Renal pelvis (tissue), 4 donors: Measurements from ENCODE around the gene SLC38A10. TPM values are rescaled to one million over a fixed set of nuclear protein-coding genes. Genes with fewer than 3 reads are reported as not detected.

ENCODE experiments used
- DNase-seq: peaks from one replicate; pipeline ENCODE4 v3.0.0-alpha.2; 2013
- polyA plus RNA-seq, 3 donors: library from polyadenylated mRNA; unstranded; fragments of 120-200 nt; gene quantifications; one replicate each; pipeline ENCODE4 v1.2.1, GENCODE V29; 2013; ENCODE audit not compliant: insufficient read length in 3 of 3

The SLC38A10 gene
- polyA plus RNA-seq, 3 donors, result 66.8 to 82.5 (median 71.3) TPM

- no peak for DNase-seq
Observed at GRCh38 chr17:81243333-81243664, 51.8 kb downstream of the SLC38A10 start.

- no peak for DNase-seq
Observed at GRCh38 chr17:81242421-81243332, 52.4 kb downstream of the SLC38A10 start.

GRCh38 chr17:81241648-81242420, 53.3 kb downstream of the SLC38A10 start:
- DNase-seq, result no peak

DNA sequence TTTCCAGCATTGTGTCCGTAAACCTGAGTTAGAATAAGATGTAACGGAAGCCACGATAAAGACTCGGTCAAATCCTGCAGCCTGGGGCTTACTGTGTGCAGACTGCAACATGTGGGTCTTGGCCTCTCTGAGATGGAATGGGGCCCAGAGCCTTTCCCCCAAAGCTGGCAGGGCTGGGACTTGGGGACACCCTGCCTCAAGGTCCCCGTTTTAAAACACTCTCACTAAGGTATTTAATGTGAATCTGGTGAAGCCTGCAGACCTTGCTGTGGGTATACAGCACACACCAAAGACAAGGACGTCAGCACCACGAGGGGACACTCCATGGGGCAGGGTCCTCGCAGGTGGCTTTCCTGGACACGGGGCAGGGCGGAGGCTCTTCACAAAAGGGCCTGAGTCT, 53.9 kb downstream of the SLC38A10 start:
- DNase-seq, result no peak

DNA sequence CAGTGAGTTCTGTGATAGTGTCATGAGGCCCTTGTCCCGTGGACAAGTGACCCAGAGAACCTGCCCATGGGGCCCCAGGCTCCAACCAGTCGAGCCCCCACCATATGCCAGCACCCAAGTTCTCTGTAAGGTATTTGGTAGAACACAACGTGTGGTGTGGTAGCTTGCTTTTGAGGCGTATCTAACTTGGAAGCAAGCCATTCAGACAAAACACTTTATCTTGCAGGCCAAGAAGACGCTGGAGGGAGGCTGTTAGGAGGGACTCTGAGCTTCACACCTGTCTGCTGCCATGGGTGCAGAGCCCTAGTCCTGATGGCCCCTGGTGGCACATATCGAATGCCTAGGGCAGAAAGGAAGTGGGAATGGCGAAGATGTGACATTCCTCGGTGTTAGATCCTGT, 54.3 kb downstream of the SLC38A10 start:
- no peak for DNase-seq

DNA sequence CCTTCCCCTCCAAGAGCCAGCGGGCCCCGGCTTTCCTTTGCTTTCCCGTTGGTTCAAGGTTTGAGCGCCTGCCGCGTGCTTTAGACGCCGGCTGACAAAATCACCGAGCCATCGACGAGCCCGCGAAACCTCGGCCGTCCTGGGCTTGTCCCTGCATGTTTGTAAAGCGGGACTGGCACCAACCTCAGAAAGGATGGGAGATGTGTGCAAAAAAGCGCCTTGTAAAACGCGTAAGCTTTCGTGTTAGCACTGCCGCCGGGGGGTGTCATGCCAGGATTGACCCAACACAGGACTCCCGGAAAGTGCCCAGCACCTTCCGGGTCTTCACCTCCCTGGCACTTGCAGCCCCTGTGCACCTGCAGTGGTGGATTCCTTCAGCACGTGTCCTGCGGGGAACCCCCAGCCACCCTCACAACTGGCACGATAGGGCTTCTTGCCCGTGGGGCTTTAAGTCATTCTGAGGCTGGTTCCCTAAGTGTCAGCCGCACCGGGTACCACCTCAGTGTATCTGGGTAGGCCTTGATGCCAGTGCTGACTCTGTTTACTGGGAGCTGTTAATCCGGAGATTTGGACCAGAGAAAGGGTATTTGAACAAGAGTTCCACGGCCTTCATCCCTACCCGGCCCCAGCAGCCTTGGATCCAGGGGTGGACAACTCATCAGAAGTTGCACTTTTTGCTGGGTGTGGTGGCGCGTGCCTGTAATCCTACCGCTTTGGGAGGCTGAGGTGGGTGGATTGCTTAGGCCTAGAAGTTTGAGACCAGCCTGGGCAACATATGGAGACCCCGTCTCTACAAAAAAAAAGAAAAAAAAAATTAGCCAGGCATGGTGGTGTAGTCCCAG, 55.2 kb downstream of the SLC38A10 start:
- DNase-seq, result no peak

GRCh38 chr17:81238815-81239713, 56.0 kb downstream of the SLC38A10 start, which contains the start of the genes NDUFAF8 and TEPSIN:
NDUFAF8 (plus strand) TSS chr17:81239318; CDS start chr17:81239364, 46 bp downstream.
TEPSIN (minus strand) TSS chr17:81239055; CDS start chr17:81239033, 22 bp downstream.
- peak; percentile 100 for DNase-seq

DNA sequence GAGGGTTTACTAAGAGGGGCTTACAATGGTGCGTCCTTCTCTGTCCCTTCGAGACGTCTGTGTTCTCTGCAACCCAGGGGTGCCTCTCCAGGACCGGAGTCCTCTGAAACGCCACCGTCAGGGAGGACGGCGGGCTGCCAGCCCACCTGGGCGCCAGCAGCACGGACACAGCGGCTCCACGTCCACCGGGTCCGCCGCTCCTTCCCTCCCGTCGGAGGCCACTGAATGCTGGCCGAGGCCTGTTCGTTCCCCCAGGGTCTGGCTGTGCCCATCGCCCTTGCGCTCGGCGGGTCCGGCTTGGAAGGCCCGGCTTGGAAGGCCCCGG, 56.7 kb downstream of the SLC38A10 start:
- no peak for DNase-seq

GRCh38 chr17:81237591-81238489, 57.3 kb downstream of the SLC38A10 start:
- no peak for DNase-seq

DNA sequence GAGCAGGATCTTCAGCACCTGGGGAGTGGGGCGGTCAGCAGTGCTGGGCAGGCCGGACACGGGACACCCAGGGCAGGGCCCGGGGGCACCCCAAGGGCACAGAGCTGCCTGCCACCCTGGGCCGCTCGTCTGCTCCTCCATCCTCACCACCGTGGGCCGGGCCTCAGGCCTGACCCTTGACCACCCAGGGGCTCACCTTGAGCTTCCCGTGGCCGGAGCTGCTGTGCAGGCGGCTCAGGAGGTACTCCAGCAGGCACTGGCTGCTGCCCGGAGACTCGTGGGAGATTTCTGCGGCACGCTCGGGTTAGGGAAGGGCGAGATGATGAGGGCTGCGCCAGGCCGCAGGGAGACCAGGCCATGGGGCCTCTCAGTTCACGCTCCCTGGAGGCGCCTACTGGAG, 58.3 kb downstream of the SLC38A10 start:
- DNase-seq, result no peak

DNA sequence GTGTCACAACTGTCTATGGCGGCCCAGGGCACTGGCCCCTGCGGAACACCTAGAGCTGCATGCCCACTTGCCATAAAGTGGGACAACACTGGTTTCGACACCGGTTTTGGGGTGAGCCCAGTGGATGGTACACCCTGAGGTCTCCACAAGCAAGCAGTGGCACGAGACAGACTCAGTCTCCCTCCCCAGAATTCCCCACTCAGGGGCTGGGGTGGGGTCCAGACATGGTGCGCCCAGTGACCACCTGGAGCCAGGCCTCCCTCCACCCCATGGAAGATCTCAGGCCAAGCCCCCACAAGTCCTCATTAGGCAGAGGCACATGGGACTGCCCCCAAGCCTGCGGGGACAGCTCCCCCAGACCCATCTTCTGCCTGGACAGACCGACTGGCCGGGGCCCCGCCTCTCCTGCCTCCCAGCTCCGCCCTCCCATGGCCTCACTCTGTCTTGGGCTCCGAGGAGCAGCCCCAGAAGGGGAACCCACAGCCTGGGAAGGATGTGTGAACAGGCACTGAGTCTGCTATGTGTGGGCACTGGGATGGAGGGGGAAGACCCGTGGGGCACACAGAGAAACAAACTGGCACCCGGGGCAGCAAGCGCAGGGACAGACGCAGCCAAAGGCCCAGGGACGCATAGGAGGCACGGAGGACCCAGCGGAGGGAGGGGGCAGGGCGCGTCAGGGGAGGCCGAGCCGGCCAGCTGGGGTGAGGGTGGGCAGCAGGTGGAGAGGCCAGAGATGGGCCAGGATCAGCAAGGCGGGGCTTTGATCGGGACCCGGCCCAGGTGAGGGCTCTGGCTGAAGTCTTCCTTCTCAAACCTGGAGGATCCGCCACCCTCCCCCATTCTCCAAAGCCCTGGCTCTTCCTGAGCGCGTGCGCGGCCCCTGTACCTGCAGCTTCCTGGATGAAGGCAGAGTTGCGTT, 59.0 kb downstream of the SLC38A10 start:
- DNase-seq, result no peak

DNA sequence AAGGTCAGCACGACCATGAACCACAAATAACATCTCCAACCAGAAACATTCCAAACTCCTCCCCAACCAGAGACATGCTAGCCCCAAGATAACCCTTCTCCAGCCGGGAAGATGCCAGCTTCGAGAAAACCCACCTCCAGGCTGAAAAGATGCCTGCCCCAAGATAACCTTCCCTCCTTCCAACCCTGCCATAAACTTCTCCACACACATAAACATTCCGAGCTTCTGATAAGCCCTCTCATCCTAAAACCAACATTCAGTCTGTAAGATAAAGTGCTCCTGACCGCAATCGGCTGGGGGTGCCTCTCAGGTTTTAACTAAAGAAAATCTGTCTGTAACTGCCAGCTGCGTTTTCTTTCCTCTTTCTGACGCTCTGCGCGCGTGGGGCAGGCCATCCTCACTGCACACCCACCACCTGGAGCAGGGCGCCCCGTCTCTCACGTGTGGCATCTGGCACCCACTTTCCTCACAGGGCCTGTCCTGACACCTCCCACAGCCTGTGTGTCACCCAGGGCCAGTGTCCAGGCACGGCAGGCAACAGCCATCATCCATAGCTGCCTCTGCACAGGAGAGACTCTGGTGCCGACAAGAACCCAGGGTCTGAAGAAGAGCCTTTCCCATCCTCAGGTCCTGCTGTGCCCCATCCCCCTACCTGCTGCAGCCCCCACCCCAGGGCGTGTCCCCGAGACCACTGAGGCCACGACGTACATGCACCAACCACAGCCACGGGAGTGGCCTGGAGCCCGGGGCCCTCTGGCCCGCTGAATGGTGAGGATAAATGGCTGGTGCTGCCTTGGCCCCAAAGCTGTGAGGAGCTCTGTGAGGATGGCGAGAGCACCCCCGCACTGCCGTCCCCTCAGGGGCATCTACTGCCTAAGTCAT, 59.9 kb downstream of the SLC38A10 start:
- DNase-seq, result no peak

DNA sequence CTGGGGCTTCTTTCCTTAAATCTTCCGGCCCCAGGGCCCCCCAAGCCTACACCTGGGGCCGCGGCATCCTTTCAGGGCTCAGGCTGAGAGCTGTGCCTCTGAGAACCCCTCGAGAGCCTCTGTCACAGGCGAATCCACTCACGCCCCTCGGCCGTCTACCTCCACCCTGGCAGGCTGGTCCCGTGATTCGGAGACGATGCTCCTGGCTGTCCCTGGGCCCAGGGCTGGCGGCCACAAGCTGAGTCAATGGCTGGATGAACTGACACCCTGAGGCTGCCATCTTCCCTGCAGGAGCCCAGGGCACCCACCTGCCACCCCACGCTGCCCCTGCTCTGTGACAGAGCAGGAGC, 60.6 kb downstream of the SLC38A10 start:
- DNase-seq, result no peak

- DNase-seq, result no peak
Observed at GRCh38 chr17:81233811-81234505, 61.1 kb downstream of the SLC38A10 start.

DNA sequence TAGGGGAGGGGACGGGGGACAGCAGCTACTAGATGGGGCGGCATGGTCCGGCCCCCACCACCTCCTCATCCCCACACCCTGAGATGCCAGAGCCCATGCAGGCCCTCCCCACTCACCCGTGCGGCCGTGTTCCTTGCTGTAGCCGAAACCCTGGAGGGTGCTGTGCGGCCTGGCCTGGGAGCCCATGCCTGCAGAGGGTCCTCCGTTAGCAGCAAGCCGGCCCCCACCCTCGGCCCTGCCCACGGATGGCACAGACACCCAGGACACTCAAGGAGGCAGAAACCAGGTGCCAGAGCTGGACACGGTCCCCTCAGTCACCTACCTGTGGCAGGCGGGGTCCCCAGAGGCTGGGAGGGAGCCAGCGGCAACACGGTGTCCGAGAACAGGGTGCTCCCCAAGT, 61.8 kb downstream of the SLC38A10 start:
- DNase-seq, result no peak

DNA sequence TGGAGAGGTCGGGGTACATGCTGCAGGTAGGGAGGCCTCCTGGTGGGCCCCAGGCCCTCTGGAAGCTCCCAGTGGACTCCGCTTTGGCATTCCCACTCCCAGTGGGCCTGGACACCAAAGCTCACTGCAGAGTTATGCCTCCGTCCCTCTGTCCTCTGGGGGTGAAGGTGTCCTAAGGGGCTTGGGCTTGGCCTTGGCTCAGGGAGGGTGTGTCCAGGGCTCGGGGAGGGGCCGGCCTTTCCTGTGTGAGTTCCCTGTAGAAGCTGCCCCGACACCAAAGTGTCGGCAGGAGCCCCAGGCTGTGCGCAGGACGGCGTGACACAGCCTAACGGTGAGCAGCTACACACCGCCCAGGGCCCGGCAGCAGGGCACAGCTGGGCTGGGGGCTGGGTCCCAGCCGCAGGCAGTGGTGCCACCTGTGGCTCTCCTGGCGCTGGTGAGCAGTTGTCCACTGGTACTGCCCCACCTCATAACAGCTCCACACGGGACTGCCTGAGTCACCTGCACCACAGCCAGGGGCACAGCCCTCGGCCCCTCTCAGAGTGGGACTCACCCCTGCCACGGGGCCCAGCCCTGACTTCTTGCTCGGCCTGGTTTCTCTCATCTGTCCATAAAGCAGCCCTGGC, 62.4 kb downstream of the SLC38A10 start:
- DNase-seq, result no peak
